ENCODE measurements around the gene C6.

Gene C6

GRCh38 chr5:41250351-41250987 is 37.1 kb upstream of the C6 start:
- H4K91ac ChIP-seq (ENCODE audit: low read depth, low read length, poor library complexity): no peak overlapping the region
- no peak overlapping the region for H2BK120ac ChIP-seq (ENCODE audit: low read depth, low read length)
- H3K79me1 ChIP-seq (ENCODE audit: low read depth, low read length): no peaks in the 10 kb centered on the region
- no peak overlapping the region for H2BK5ac ChIP-seq (ENCODE audit: low read length)
- H3K4me3 ChIP-seq (ENCODE audit: low read length in 2 of 2): no peak overlapping the region
- no peak for DNase-seq (ENCODE audit: low spot score)
- H2AFZ ChIP-seq (ENCODE audit: low read length): no peak overlapping the region
- no peak overlapping the region for H3K4me2 ChIP-seq (ENCODE audit: insufficient read depth, low read length, poor library complexity, severe bottlenecking)
- no peak overlapping the region for H2BK15ac ChIP-seq (ENCODE audit: low read length)
- H3K18ac ChIP-seq (ENCODE audit: low read length): no peak overlapping the region
- no peak overlapping the region for H3K27ac ChIP-seq (replicated peaks; ENCODE audit: low read length)
- H3K9ac ChIP-seq (ENCODE audit: low read depth, low read length, poor library complexity): no peak overlapping the region
- H2BK12ac ChIP-seq (ENCODE audit: low read length): no peak overlapping the region
- no peak overlapping the region for H3K14ac ChIP-seq (ENCODE audit: low read length)
- H3K23ac ChIP-seq (ENCODE audit: low read depth, low read length, poor library complexity): no peak overlapping the region
- H3K36me3 ChIP-seq (replicated peaks in 1 of 2; ENCODE audit: control insufficient read depth in 2 of 2, insufficient read depth in 2 of 2, low read length in 2 of 2): no peaks in the 10 kb centered on the region
- H3K9me3 ChIP-seq (replicated peaks in 1 of 2; ENCODE audit: control insufficient read depth in 2 of 2, insufficient read depth in 1 of 2, low read depth in 1 of 2, low read length in 2 of 2): no peaks in the 10 kb centered on the region
- H3K27me3 ChIP-seq (ENCODE audit: control insufficient read depth in 3 of 3, insufficient read depth in 3 of 3, low read depth in 1 of 3, low read length in 3 of 3): no peaks in the 10 kb centered on the region
- no peaks in the 10 kb centered on the region for H3K4me1 ChIP-seq (ENCODE audit: control insufficient read depth in 2 of 2, insufficient read depth in 1 of 2, low read depth in 1 of 2, low read length in 2 of 2)
- no peak overlapping the region for H2AK5ac ChIP-seq (ENCODE audit: low read depth, low read length)
- WGBS, 2 donors (ENCODE audit: extremely low coverage in 2 of 2, insufficient read length in 2 of 2, insufficient replicate concordance in 1 of 2): no CpG with 5 or more reads among the region's 2 CpGs
- H3K4ac ChIP-seq (ENCODE audit: low read length): no peak overlapping the region
- H4K8ac ChIP-seq (ENCODE audit: low read depth, low read length): no peak overlapping the region

- no peak overlapping the region for H3K9ac ChIP-seq (ENCODE audit: low read depth, low read length, poor library complexity)
- no peak overlapping the region for H3K14ac ChIP-seq (ENCODE audit: low read length)
- H3K9me3 ChIP-seq (replicated peaks in 1 of 2; ENCODE audit: control insufficient read depth in 2 of 2, insufficient read depth in 1 of 2, low read depth in 1 of 2, low read length in 2 of 2): no peaks in the 10 kb centered on the region
- no peak overlapping the region for H3K23ac ChIP-seq (ENCODE audit: low read depth, low read length, poor library complexity)
- H4K91ac ChIP-seq (ENCODE audit: low read depth, low read length, poor library complexity): no peak overlapping the region
- no peaks in the 10 kb centered on the region for H3K36me3 ChIP-seq (replicated peaks in 1 of 2; ENCODE audit: control insufficient read depth in 2 of 2, insufficient read depth in 2 of 2, low read length in 2 of 2)
- H3K4ac ChIP-seq (ENCODE audit: low read length): no peak overlapping the region
- no peak overlapping the region for H3K4me2 ChIP-seq (ENCODE audit: insufficient read depth, low read length, poor library complexity, severe bottlenecking)
- no peak overlapping the region for H2AK5ac ChIP-seq (ENCODE audit: low read depth, low read length)
- no peak for DNase-seq (ENCODE audit: low spot score)
- no peak overlapping the region for H3K4me3 ChIP-seq (ENCODE audit: low read length in 2 of 2)
- no peak overlapping the region for H4K8ac ChIP-seq (ENCODE audit: low read depth, low read length)
- no peaks in the 10 kb centered on the region for H3K27me3 ChIP-seq (ENCODE audit: control insufficient read depth in 3 of 3, insufficient read depth in 3 of 3, low read depth in 1 of 3, low read length in 3 of 3)
- no peak overlapping the region for H2BK120ac ChIP-seq (ENCODE audit: low read depth, low read length)
- H3K4me1 ChIP-seq (ENCODE audit: control insufficient read depth in 2 of 2, insufficient read depth in 1 of 2, low read depth in 1 of 2, low read length in 2 of 2): no peaks in the 10 kb centered on the region
- H3K18ac ChIP-seq (ENCODE audit: low read length): no peak overlapping the region
- H2AFZ ChIP-seq (ENCODE audit: low read length): no peak overlapping the region
- no peaks in the 10 kb centered on the region for H3K79me1 ChIP-seq (ENCODE audit: low read depth, low read length)
- H2BK12ac ChIP-seq (ENCODE audit: low read length): no peak overlapping the region
- no CpG with 5 or more reads among the region's 1 CpG for WGBS, 2 donors (ENCODE audit: extremely low coverage in 2 of 2, insufficient read length in 2 of 2, insufficient replicate concordance in 1 of 2)
- no peak overlapping the region for H3K27ac ChIP-seq (replicated peaks; ENCODE audit: low read length)
- H2BK15ac ChIP-seq (ENCODE audit: low read length): no peak overlapping the region
- no peak overlapping the region for H2BK5ac ChIP-seq (ENCODE audit: low read length)
Measured at GRCh38 chr5:41247135-41247534, 33.8 kb upstream of the C6 start.

GRCh38 chr5:41246376-41246775 is 33.0 kb upstream of the C6 start:
- no peak overlapping the region for H2BK5ac ChIP-seq (ENCODE audit: low read length)
- H3K36me3 ChIP-seq (replicated peaks in 1 of 2; ENCODE audit: control insufficient read depth in 2 of 2, insufficient read depth in 2 of 2, low read length in 2 of 2): no peaks in the 10 kb centered on the region
- H4K91ac ChIP-seq (ENCODE audit: low read depth, low read length, poor library complexity): no peak overlapping the region
- H3K4me1 ChIP-seq (ENCODE audit: control insufficient read depth in 2 of 2, insufficient read depth in 1 of 2, low read depth in 1 of 2, low read length in 2 of 2): no peaks in the 10 kb centered on the region
- no peak overlapping the region for H2BK120ac ChIP-seq (ENCODE audit: low read depth, low read length)
- H3K9me3 ChIP-seq (replicated peaks in 1 of 2; ENCODE audit: control insufficient read depth in 2 of 2, insufficient read depth in 1 of 2, low read depth in 1 of 2, low read length in 2 of 2): no peaks in the 10 kb centered on the region
- no peak overlapping the region for H2BK12ac ChIP-seq (ENCODE audit: low read length)
- no peak overlapping the region for H3K4me2 ChIP-seq (ENCODE audit: insufficient read depth, low read length, poor library complexity, severe bottlenecking)
- H3K14ac ChIP-seq (ENCODE audit: low read length): no peak overlapping the region
- H3K4ac ChIP-seq (ENCODE audit: low read length): no peak overlapping the region
- H3K79me1 ChIP-seq (ENCODE audit: low read depth, low read length): no peaks in the 10 kb centered on the region
- no peak overlapping the region for H3K4me3 ChIP-seq (ENCODE audit: low read length in 2 of 2)
- no peak overlapping the region for H2AFZ ChIP-seq (ENCODE audit: low read length)
- H4K8ac ChIP-seq (ENCODE audit: low read depth, low read length): no peak overlapping the region
- H3K27ac ChIP-seq (replicated peaks; ENCODE audit: low read length): no peak overlapping the region
- H3K23ac ChIP-seq (ENCODE audit: low read depth, low read length, poor library complexity): no peak overlapping the region
- no CpG with 5 or more reads among the region's 1 CpG for WGBS, 2 donors (ENCODE audit: extremely low coverage in 2 of 2, insufficient read length in 2 of 2, insufficient replicate concordance in 1 of 2)
- H2BK15ac ChIP-seq (ENCODE audit: low read length): no peak overlapping the region
- H3K9ac ChIP-seq (ENCODE audit: low read depth, low read length, poor library complexity): no peak overlapping the region
- H3K18ac ChIP-seq (ENCODE audit: low read length): no peak overlapping the region
- no peaks in the 10 kb centered on the region for H3K27me3 ChIP-seq (ENCODE audit: control insufficient read depth in 3 of 3, insufficient read depth in 3 of 3, low read depth in 1 of 3, low read length in 3 of 3)
- no peak overlapping the region for H2AK5ac ChIP-seq (ENCODE audit: low read depth, low read length)
- DNase-seq (ENCODE audit: low spot score): no peak

GRCh38 chr5:41243558-41243957 is 30.2 kb upstream of the C6 start:
- no peak overlapping the region for H2AK5ac ChIP-seq (ENCODE audit: low read depth, low read length)
- H3K27me3 ChIP-seq (ENCODE audit: control insufficient read depth in 3 of 3, insufficient read depth in 3 of 3, low read depth in 1 of 3, low read length in 3 of 3): no peaks in the 10 kb centered on the region
- no peaks in the 10 kb centered on the region for H3K9me3 ChIP-seq (replicated peaks in 1 of 2; ENCODE audit: control insufficient read depth in 2 of 2, insufficient read depth in 1 of 2, low read depth in 1 of 2, low read length in 2 of 2)
- H3K4ac ChIP-seq (ENCODE audit: low read length): no peak overlapping the region
- H3K27ac ChIP-seq (replicated peaks; ENCODE audit: low read length): no peak overlapping the region
- H3K9ac ChIP-seq (ENCODE audit: low read depth, low read length, poor library complexity): no peak overlapping the region
- no peak overlapping the region for H3K23ac ChIP-seq (ENCODE audit: low read depth, low read length, poor library complexity)
- no peak overlapping the region for H3K4me2 ChIP-seq (ENCODE audit: insufficient read depth, low read length, poor library complexity, severe bottlenecking)
- no peaks in the 10 kb centered on the region for H3K4me1 ChIP-seq (ENCODE audit: control insufficient read depth in 2 of 2, insufficient read depth in 1 of 2, low read depth in 1 of 2, low read length in 2 of 2)
- no peak overlapping the region for H4K8ac ChIP-seq (ENCODE audit: low read depth, low read length)
- H3K79me1 ChIP-seq (ENCODE audit: low read depth, low read length): no peaks in the 10 kb centered on the region
- no peaks in the 10 kb centered on the region for H3K36me3 ChIP-seq (replicated peaks in 1 of 2; ENCODE audit: control insufficient read depth in 2 of 2, insufficient read depth in 2 of 2, low read length in 2 of 2)
- WGBS, 2 donors (ENCODE audit: extremely low coverage in 2 of 2, insufficient read length in 2 of 2, insufficient replicate concordance in 1 of 2): no CpG with 5 or more reads among the region's 1 CpG
- H2AFZ ChIP-seq (ENCODE audit: low read length): no peak overlapping the region
- DNase-seq (ENCODE audit: low spot score): no peak
- no peak overlapping the region for H2BK12ac ChIP-seq (ENCODE audit: low read length)
- no peak overlapping the region for H2BK120ac ChIP-seq (ENCODE audit: low read depth, low read length)
- no peak overlapping the region for H3K14ac ChIP-seq (ENCODE audit: low read length)
- no peak overlapping the region for H2BK5ac ChIP-seq (ENCODE audit: low read length)
- no peak overlapping the region for H4K91ac ChIP-seq (ENCODE audit: low read depth, low read length, poor library complexity)
- no peak overlapping the region for H3K18ac ChIP-seq (ENCODE audit: low read length)
- no peak overlapping the region for H2BK15ac ChIP-seq (ENCODE audit: low read length)
- H3K4me3 ChIP-seq (ENCODE audit: low read length in 2 of 2): no peak overlapping the region

All from neuronal stem cell (in vitro differentiated cells).